M059J (cell line): ENCODE data around the gene DEFB126. TPM values are rescaled to one million over a fixed set of nuclear protein-coding genes. Genes with fewer than 3 reads are reported as not detected.
"Not testable (repeated sequence)": the region's sequence is repeated elsewhere in the genome, so short reads cannot be mapped to it uniquely, and the experiment has no call there.

Source experiments
- DNase-seq: peaks from one replicate; pipeline ENCODE4 v3.0.0-alpha.2; 2012; ENCODE audit warnings: low read depth
- total RNA-seq: library from RNA; depleted of rRNA; stranded (reverse); fragments of >200 nt; shearing (Covaris generic); gene quantifications from 2 replicates; pipeline ENCODE4 v1.2.3, GENCODE V29; 2014; rRNA removed

Gene DEFB126
- total RNA-seq, result not detected in 2 replicates

GRCh38 chr20:142290-142689, at the start of gene DEFB126:
Gene DEFB126, plus strand, starts transcription at chr20:142590. Its CDS starts 39 bp downstream, at chr20:142629.
- DNase-seq, result no peak

GRCh38 chr20:93641-94040, 48.7 kb upstream of the DEFB126 start:
- DNase-seq, result no peak

GRCh38 chr20:95215-95614, 47.2 kb upstream of the DEFB126 start:
- DNase-seq, result no peak

- DNase-seq, result not testable (repeated sequence)
These were observed 44.7 kb upstream of the DEFB126 start for GRCh38 chr20:97691-98090.

GRCh38 chr20:101975-102374, 40.4 kb upstream of the DEFB126 start:
- DNase-seq, result no peak

GRCh38 chr20:103456-103855, 38.9 kb upstream of the DEFB126 start:
- no peak for DNase-seq

- no peak for DNase-seq
These were observed 30.0 kb upstream of the DEFB126 start for GRCh38 chr20:112396-112795.

- DNase-seq, result no peak
These were observed 24.9 kb upstream of the DEFB126 start for GRCh38 chr20:117518-117917.

GRCh38 chr20:129786-130323, 12.5 kb upstream of the DEFB126 start:
- not testable (repeated sequence) for DNase-seq

GRCh38 chr20:137668-138490, 4.5 kb upstream of the DEFB126 start:
- peak; percentile 24 for DNase-seq

- DNase-seq, result no peak
These were observed 3.5 kb downstream of the DEFB126 start for GRCh38 chr20:145877-146276.

- DNase-seq, result no peak
These were observed 9.7 kb downstream of the DEFB126 start for GRCh38 chr20:152131-152530.

GRCh38 chr20:157154-157553, 14.8 kb downstream of the DEFB126 start, which contains the start of gene DEFB127:
Gene DEFB127, plus strand, starts transcription at chr20:157454. Its CDS starts 91 bp downstream, at chr20:157545.
- no peak for DNase-seq

GRCh38 chr20:164618-165017, 22.2 kb downstream of the DEFB126 start:
- DNase-seq, result no peak

GRCh38 chr20:168876-169275, 26.5 kb downstream of the DEFB126 start:
- no peak for DNase-seq

- DNase-seq, result no peak
These were observed 41.9 kb downstream of the DEFB126 start for GRCh38 chr20:184288-184687.

GRCh38 chr20:187733-188132, 45.3 kb downstream of the DEFB126 start:
- no peak for DNase-seq

- DNase-seq, result no peak
These were observed 47.2 kb downstream of the DEFB126 start, which contains the start of gene DEFB128 for GRCh38 chr20:189611-190010. Gene DEFB128, minus strand, starts transcription at chr20:189711. Its CDS starts 88 bp downstream, at chr20:189623.

Other genes starting within 250 kb of the DEFB126 start
- gene DEFB125, start 54.9 kb upstream of the DEFB126 start, total RNA-seq, result not detected in 2 replicates
- gene DEFB127, start 14.9 kb downstream of the DEFB126 start, total RNA-seq, result not detected in 2 replicates
- gene DEFB128, start 47.1 kb downstream of the DEFB126 start, total RNA-seq, result not detected in 2 replicates
- 1.1 and 4.7 TPM in 2 replicates for gene DEFB129, start 84.7 kb downstream of the DEFB126 start, total RNA-seq
- gene DEFB132, start 115.1 kb downstream of the DEFB126 start, total RNA-seq, result 0.05 TPM in 1 of 2 replicates, not detected in the other
- gene C20orf96, start 148.2 kb downstream of the DEFB126 start, total RNA-seq, result 0.91 and 2.2 TPM in 2 replicates
- 12.7 and 16.9 TPM in 2 replicates for gene ZCCHC3, start 155.0 kb downstream of the DEFB126 start, total RNA-seq
- gene SOX12, start 183.0 kb downstream of the DEFB126 start, total RNA-seq, result 5.1 and 16.5 TPM in 2 replicates
- 102 and 149 TPM in 2 replicates for gene NRSN2, start 204.5 kb downstream of the DEFB126 start, total RNA-seq
- gene TRIB3, start 238.2 kb downstream of the DEFB126 start, total RNA-seq, result 34.1 and 35.5 TPM in 2 replicates